COLO668 (cell line): ENCODE results near the gene NFE2L3.
A peak's percentile ranks its signal among the peaks of the same experiment; 100 is the strongest.
"Not testable (repeated sequence)": the region's sequence is repeated elsewhere in the genome, so short reads cannot be mapped to it uniquely, and the experiment has no call there.

Experiments used
- DNase-seq: peaks from one replicate; lab custom pipeline; 2025; ENCODE audit not compliant: unreplicated experiment; lab: John Stamatoyannopoulos, UW

NFE2L3 gene, protein sequence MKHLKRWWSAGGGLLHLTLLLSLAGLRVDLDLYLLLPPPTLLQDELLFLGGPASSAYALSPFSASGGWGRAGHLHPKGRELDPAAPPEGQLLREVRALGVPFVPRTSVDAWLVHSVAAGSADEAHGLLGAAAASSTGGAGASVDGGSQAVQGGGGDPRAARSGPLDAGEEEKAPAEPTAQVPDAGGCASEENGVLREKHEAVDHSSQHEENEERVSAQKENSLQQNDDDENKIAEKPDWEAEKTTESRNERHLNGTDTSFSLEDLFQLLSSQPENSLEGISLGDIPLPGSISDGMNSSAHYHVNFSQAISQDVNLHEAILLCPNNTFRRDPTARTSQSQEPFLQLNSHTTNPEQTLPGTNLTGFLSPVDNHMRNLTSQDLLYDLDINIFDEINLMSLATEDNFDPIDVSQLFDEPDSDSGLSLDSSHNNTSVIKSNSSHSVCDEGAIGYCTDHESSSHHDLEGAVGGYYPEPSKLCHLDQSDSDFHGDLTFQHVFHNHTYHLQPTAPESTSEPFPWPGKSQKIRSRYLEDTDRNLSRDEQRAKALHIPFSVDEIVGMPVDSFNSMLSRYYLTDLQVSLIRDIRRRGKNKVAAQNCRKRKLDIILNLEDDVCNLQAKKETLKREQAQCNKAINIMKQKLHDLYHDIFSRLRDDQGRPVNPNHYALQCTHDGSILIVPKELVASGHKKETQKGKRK

DNA sequence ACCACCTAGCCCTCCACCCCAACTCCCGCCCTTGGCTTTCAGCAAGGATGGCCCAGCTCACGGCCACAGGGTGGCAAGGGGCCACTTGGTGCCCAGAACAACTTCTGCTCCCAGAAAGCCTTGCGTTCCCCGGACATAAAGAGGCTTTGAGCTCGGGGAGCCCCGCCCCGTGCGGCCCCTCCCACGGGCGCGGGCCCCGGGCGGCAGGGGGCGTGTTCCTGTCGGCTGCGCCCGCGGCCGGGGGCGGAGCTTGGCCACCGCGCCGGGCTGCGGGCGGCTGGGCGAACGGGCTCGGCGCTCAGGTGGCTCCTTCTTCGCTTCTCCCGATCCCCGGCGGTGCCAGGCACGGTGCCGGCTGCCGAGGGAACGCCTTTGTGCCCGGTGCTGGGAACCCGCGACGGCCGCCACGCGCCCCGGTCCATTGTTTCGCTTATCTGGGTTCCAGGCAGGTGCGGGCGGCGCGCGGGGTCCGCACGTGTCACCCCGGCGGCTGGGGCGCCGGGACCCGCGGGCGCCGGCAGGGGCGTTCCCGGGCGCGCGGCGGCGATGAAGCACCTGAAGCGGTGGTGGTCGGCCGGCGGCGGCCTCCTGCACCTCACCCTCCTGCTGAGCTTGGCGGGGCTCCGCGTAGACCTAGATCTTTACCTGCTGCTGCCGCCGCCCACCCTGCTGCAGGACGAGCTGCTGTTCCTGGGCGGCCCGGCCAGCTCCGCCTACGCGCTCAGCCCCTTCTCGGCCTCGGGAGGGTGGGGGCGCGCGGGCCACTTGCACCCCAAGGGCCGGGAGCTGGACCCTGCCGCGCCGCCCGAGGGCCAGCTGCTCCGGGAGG, at the start of gene NFE2L3:
TSS of gene NFE2L3 (plus strand) at position 246 of the 829 bp plus-strand sequence. CDS start at position 547, 301 bp downstream.
- DNase-seq, result peak; percentile 97

GRCh38 chr7:26103596-26103995, 48.4 kb upstream of the NFE2L3 start:
- DNase-seq, result no peak

DNA sequence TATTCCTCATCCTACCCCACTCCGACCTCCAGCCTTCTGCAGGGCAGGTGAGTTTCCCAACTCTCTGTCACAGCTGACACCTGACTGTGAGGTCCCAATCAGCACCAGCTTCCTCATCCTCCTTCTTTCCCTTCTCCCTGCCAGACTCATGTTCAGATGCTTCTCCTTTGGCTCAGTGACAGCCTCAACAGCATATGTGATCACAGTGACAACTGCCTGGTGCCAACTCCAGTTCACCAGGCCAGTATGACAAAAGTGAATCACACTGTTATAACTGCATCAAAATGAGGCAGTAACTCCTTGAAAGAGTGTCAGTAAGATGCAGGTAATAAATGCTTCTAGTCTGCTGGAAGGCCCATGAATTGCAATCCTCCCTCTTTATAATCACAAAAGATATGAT, 46.8 kb upstream of the NFE2L3 start:
- DNase-seq, result no peak

DNA sequence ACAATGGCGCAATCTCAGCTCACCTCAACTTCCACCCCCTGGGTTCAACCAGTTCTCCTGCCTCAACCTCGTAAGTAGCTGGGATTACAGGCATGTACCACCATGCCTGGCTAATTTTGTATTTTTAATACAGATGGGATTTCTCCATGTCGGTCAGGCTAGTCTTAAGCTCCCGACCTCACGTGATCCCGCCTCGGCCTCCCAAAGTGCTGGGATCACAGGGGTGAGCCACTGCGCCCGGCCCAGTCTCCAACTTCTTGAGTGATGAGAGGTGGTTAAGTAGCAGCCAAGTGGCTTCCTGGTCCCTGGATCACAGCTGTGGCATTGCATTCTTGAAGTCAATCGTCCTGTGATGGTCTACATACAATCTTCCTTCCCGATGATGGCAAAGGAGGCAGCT, 46.1 kb upstream of the NFE2L3 start:
- DNase-seq, result no peak

DNA sequence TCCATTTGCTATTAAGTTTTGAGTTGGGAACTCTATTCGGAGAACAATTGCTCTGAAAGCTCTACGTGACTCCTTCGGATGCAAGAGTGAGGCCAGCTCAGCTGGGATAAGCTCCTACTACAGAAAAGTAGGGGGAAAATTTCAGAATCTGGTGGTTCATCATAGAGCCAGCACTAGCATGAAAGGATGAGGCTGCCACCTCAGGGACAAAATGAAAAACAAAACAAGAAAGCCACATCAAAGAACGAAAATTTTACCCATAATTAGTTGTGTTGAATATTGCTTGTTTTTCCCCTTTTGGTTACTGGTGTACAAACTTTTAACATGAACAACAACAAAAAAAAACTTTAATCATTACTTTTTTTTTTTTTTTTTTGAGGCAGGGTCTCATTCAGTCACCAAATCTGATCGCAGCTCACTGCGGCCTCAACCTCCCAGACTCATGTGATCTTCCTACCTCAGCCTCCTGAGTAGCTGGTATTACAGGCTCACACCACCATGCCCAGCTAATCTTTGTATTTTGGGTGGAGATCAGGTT, 39.7 kb upstream of the NFE2L3 start:
- DNase-seq, result no peak

DNA sequence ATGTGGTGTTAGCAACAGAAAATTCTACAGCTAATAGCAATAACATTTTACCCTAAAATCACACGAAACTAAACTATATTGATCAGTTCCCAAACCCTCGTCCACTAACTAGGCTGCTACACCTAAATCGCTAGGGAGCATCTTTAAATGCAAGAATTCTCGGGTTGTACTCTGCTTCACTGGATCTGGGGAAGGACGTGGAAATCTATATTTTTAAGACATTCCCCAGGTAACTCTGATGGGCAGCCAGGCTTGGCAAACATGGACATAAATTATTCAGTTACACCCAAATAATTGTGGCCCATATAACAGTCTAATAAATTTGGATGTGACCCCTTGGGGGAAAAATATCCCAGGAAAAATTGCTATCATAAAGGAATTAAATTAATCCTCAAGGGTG, 36.3 kb upstream of the NFE2L3 start:
- no peak for DNase-seq

- no peak for DNase-seq
Measured at GRCh38 chr7:26117142-26117807, 34.7 kb upstream of the NFE2L3 start.

GRCh38 chr7:26117970-26118369, 34.0 kb upstream of the NFE2L3 start:
- no peak for DNase-seq

GRCh38 chr7:26122745-26123144, 29.3 kb upstream of the NFE2L3 start:
- no peak for DNase-seq

- DNase-seq, result not testable (repeated sequence)
Measured at GRCh38 chr7:26124775-26125174, 27.2 kb upstream of the NFE2L3 start.

DNA sequence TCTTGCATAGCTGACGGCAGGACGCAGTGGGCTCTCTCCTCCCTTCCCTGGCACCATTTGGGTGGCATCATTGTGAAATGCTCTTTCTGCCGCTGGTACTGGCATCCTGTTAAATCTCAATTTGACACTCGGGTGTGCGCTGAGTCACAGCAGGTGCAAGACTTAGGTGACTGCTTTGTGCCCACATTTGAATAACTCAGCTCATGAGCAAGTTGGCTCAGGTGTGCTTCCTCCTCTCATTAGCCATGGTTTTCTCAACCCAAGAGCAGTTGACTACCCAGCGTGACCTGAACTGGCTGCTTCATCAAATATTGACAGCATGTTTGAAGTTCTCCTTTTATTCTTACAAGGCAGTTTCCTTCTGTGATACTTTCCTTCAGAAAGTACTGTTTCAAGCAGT, 24.6 kb upstream of the NFE2L3 start:
- DNase-seq, result peak; percentile 55

DNA sequence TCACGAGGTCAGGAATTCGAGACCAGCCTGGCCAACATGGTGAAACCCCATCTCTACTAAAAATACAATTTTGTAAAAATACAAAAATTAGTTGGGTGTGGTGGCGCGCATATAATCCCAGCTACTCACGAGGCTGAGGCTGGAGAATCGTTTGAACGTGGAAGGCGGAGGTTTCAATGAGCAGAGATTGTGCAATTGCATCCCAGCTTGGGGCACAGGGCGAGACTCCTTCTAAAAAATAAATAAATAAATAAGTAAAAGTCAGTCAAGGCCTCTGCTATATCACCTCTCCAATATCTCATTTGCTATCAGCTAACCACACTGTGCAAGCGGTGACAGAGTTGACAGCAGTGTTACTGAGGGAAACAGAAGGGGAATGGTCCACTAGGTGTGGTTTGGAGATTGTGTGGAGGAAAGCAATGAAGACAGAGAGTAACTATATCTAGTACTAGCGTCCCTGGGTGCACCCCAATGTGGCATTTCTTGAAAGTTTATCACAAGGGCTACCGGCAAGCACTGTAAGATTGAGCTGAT, 20.9 kb upstream of the NFE2L3 start:
- no peak for DNase-seq

GRCh38 chr7:26135076-26135475, 16.9 kb upstream of the NFE2L3 start:
- no peak for DNase-seq

DNA sequence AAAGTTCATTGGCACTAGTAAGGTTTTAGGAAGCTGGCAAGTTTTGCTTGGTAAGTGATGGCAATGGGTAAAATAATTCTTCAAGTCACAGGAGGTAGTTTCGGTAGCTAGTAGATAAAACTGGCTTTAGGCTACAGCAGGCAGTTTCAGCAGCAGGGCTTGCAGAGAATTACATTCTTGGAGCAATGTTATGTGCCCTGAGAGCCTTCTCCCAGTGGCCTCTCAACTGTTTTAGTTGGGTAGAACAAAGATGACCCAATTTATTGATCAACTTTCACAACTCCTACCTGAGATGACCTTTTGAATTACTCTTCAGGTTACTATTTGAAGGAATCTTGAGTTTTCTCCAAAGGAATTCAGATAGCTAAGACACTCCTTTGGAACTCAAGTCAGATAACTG, 16.4 kb upstream of the NFE2L3 start:
- no peak for DNase-seq

DNA sequence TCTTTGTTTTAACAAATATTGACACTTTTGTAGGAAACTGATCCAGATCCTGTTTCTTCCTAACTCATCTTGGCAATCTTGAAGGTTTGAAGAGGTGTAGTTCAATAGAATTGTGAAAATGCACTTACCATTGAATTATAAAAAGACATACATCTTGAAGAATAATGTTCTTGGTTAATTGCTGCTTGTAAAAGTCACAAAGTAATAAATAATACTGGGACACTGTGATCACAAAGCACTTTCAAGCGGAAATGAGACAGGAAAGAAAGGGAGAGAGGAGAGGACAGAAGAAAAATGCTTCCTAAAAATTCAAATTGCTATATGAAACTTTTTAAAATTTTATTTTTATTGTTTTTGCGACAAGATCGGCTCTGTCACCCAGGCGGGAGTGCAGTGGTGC, 15.2 kb upstream of the NFE2L3 start:
- no peak for DNase-seq

GRCh38 chr7:26140380-26140779, 11.6 kb upstream of the NFE2L3 start:
- DNase-seq, result no peak

DNA sequence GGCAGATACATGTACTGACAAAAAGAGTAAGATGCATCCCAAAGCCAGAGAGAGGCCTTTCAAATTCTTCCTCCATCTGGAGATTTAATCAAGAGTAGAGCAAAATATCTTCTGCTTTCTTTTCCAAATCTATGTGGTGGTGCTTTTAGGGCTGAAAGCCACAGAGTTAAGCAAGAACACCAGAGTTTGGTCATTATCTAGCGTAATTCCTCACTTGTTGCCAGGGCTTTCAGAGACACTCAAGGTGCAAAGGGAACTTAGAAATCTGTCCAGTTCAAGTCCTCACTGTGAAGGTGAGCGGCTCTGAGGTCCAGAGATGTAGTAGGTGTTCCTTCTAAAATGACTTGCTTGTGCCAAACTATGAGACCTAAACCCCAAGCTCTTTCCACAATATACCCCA, 10.9 kb upstream of the NFE2L3 start:
- DNase-seq, result no peak

DNA sequence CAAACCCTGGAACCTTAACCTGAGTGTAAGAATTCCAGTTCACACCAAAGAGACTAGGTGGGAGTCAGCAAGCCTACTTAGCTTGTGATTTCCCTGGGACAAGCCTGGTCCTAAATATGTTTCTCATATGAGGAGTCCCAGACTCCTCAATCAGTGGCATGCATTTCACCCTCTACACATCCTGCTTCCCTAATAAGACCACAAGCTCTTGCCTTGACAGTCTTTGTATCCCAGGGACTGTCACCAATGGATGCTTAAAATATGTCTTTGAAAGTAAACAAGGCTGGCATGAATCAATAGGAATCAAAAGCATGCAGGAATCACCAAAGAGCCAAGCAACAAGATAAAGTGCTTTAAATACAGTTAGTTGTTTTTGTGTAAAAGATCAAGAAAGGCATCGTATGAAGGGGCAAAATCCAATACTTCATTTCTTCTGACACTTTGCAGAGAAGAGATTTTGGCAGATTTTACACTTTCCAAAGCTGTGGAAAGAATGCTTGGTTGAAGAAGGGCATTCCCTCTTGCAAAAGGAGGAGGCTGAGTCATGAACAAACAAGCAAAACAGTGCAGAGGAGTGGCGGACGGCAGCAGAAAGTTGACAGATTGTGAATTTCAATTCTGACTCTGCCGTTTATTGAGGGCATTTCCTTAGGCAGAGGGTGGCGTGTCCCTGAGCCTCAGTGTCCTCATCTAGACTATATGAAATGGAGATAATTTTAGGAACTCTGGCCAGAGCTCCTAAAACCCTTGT, 8.5 kb upstream of the NFE2L3 start:
- no peak for DNase-seq

DNA sequence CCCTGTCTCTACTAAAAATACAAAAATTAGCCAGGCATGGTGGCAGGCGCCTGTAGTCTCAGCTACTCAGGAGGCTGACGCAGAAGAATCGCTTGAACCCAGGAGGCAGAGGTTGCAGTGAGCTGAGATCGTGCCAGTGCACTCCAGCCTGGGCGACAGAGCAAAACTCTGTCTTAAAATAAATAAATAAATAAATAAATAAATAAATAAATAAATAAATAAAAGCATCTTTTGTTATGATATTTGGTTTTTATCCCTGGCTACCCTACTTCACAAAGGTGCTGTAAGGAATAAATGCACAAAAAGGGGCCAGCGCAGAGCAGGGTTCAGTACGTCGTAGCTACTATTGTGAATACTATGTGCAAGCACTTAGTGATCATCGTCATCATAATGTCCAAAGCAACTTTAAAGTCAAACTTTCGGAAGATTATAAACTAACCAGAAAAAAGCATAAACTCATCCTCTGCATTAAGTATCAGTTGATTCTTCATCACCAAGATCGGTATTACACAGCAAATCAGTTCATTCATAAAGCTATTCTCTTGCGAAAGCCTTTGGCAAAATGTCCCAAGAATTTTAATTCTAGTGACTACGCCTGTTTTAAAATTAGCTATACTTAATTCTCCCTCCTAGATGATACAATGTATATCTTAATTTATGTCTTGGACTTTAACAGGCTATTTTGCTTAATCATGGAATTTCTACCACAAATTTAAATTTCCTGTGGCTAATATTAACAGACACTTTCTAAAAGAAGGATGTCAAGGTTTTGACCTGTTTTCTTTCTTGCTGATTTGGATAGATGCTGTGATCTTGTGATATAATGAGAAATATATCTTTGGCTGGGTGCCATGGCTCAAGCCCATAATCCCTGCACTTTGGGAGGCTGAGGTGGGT, 7.6 kb upstream of the NFE2L3 start:
- no peak for DNase-seq
